ENCODE measurements around the gene MKX.

Gene MKX

GRCh38 chr10:27723436-27723835 is 22.2 kb downstream of the MKX start:
- no peak for DNase-seq
- peak overlapping the region; percentile 71 to 85 for H3K27ac ChIP-seq
- intact Hi-C loops (cut with DNase I; ENCODE audit: low total_unique reads) = no loop called here
- no peak overlapping the region for H3K4me3 ChIP-seq
- H3K36me3 ChIP-seq = no peaks in the 10 kb centered on the region
- no peak for TF ChIP-seq CTCF (IDR thresholded peaks at IDR 0.05)
- H3K9me3 ChIP-seq = no peaks in the 10 kb centered on the region
- no peaks in the 10 kb centered on the region for H3K27me3 ChIP-seq
- peaks cover 0 to 77% (median 11%) of the 10 kb centered on the region in 4 donors for H3K4me1 ChIP-seq

- intact Hi-C loops (cut with DNase I; ENCODE audit: low total_unique reads) = no loop called here
- no peak for TF ChIP-seq CTCF (IDR thresholded peaks at IDR 0.05)
- Histone ChIP-seq H3K9me3 (no peaks in the 10 kb centered on the region), H3K36me3 (no peaks in the 10 kb centered on the region), H3K4me3 (no peak overlapping the region), H3K4me1 (peaks cover 0 to 65% (median 12%) of the 10 kb centered on the region in 4 donors), H3K27ac (no peak overlapping the region), H3K27me3 (no peaks in the 10 kb centered on the region)
- no peak for DNase-seq
Measured at GRCh38 chr10:27720529-27720928, 25.1 kb downstream of the MKX start.

- Histone ChIP-seq H3K36me3 (no peaks in the 10 kb centered on the region), H3K27me3 (no peaks in the 10 kb centered on the region), H3K4me1 (peaks cover 0 to 62% (median 18%) of the 10 kb centered on the region in 4 donors), H3K4me3 (no peak overlapping the region), H3K9me3 (no peaks in the 10 kb centered on the region), H3K27ac (peak overlapping the region in 1 of 2 donors; percentile 37)
- no peak for TF ChIP-seq CTCF (IDR thresholded peaks at IDR 0.05)
- intact Hi-C loops (cut with DNase I; ENCODE audit: low total_unique reads) = loop anchor here (10.0 kb wide), 1 partner anchor 164 kb away; no protein-coding TSS in a partner anchor
- no peak for DNase-seq
Measured at GRCh38 chr10:27719052-27719451, 26.6 kb downstream of the MKX start.

- no peak overlapping the region for H3K4me3 ChIP-seq
- no peak for DNase-seq
- no peaks in the 10 kb centered on the region for H3K36me3 ChIP-seq
- no peaks in the 10 kb centered on the region for H3K27me3 ChIP-seq
- intact Hi-C loops (cut with DNase I; ENCODE audit: low total_unique reads) = loop anchor here (10.0 kb wide), 1 partner anchor 163 kb away; no protein-coding TSS in a partner anchor
- no peak overlapping the region for H3K27ac ChIP-seq
- peaks cover 0 to 60% (median 14%) of the 10 kb centered on the region in 4 donors for H3K4me1 ChIP-seq
- no peaks in the 10 kb centered on the region for H3K9me3 ChIP-seq
- TF ChIP-seq CTCF (IDR thresholded peaks at IDR 0.05) = no peak
Measured at GRCh38 chr10:27717861-27718260, 27.8 kb downstream of the MKX start.

GRCh38 chr10:27717224-27717623 is 28.4 kb downstream of the MKX start:
- Histone ChIP-seq H3K4me1 (peaks cover 0 to 60% (median 13%) of the 10 kb centered on the region in 4 donors), H3K36me3 (no peaks in the 10 kb centered on the region), H3K27ac (no peak overlapping the region), H3K4me3 (no peak overlapping the region), H3K27me3 (no peaks in the 10 kb centered on the region), H3K9me3 (no peaks in the 10 kb centered on the region)
- DNase-seq = no peak
- intact Hi-C loops (cut with DNase I; ENCODE audit: low total_unique reads) = loop anchor here (10.0 kb wide), 1 partner anchor 162 kb away; no protein-coding TSS in a partner anchor
- TF ChIP-seq CTCF (IDR thresholded peaks at IDR 0.05) = no peak

- Histone ChIP-seq H3K9me3 (no peaks in the 10 kb centered on the region), H3K27ac (peak overlapping the region in 1 of 2 donors; percentile 63), H3K27me3 (no peaks in the 10 kb centered on the region), H3K4me1 (peaks cover 0 to 56% (median 13%) of the 10 kb centered on the region in 4 donors), H3K36me3 (no peaks in the 10 kb centered on the region), H3K4me3 (no peak overlapping the region)
- intact Hi-C loops (cut with DNase I; ENCODE audit: low total_unique reads) = loop anchor here (10.0 kb wide), 1 partner anchor 162 kb away; no protein-coding TSS in a partner anchor
- TF ChIP-seq CTCF (IDR thresholded peaks at IDR 0.05) = no peak
- DNase-seq = no peak
Measured at GRCh38 chr10:27716521-27716920, 29.1 kb downstream of the MKX start.

All from tibial artery (tissue), 4 donors.